Neural crest cell (in vitro differentiated cells): ENCODE measurements around the gene NINL. TPM values are rescaled to one million over a fixed set of nuclear protein-coding genes. Genes with fewer than 3 reads are reported as not detected.

Experiments
- DNase-seq: peaks from one replicate; pipeline ENCODE4 v3.0.0; 2021; ENCODE audit warnings: low read depth, mixed read lengths, low spot score
- H3K27ac Mint-ChIP-seq: one replicate; pipeline ENCODE4 v1.8.0; 2021; ENCODE audit warnings: mild to moderate bottlenecking, mixed read lengths; ENCODE audit not compliant: unreplicated experiment
- H3K27me3 Mint-ChIP-seq: 2 replicates; pipeline ENCODE4 v1.8.0; 2021; ENCODE audit warnings: low read depth, mild to moderate bottlenecking, mixed read lengths
- H3K36me3 Mint-ChIP-seq: 2 replicates; pipeline ENCODE4 v1.8.0; 2021; ENCODE audit warnings: low read depth, mild to moderate bottlenecking, mixed read lengths
- H3K4me1 Mint-ChIP-seq: 2 replicates; pipeline ENCODE4 v1.8.0; 2021; ENCODE audit warnings: mixed read lengths
- H3K4me3 Mint-ChIP-seq: one replicate; pipeline ENCODE4 v1.8.0; 2021; ENCODE audit warnings: mild to moderate bottlenecking, mixed read lengths
- H3K9me3 Mint-ChIP-seq: 2 replicates; pipeline ENCODE4 v1.8.0; 2021; ENCODE audit warnings: mixed read lengths
- CTCF ChIP-seq: fragments of 200-600 bp; sonication (generic); conservative IDR thresholded peaks from 2 replicates; pipeline ENCODE4 v1.5.0; 2021; ENCODE audit warnings: antibody characterized with exemption, mild to moderate bottlenecking
- total RNA-seq: library from RNA; stranded (reverse); gene quantifications from 2 replicates; pipeline ENCODE4 v1.2.1, GENCODE V29; 2021

NINL gene
- total RNA-seq, 1 donor from 2014 or later: 44.0 TPM

GRCh38 chr20:25624500-25624939, 39.2 kb upstream of the NINL start:
- TF ChIP-seq CTCF: no peak
- Mint-ChIP-seq H3K36me3 (peaks cover 12% of the 10 kb centered on the region), H3K4me3 (peak overlapping the region; percentile 94)

GRCh38 chr20:25623736-25624499, 38.6 kb upstream of the NINL start, which contains the start of gene NANP:
NANP (minus strand) TSS chr20:25624014; CDS start chr20:25623948, 66 bp downstream.
- no peak for TF ChIP-seq CTCF
- H3K4me1 Mint-ChIP-seq: peaks cover 27% of the 10 kb centered on the region
- H3K27ac Mint-ChIP-seq: peak within 1 kb of the TSS; percentile 98
- DNase-seq: peak; percentile 92
- H3K36me3 Mint-ChIP-seq: peaks cover 12% of the 10 kb centered on the region
- H3K9me3 Mint-ChIP-seq: peaks cover 5% of the 10 kb centered on the region
- no peaks in the 10 kb centered on the region for H3K27me3 Mint-ChIP-seq
- H3K4me3 Mint-ChIP-seq: peak within 1 kb of the TSS; percentile 94

More at GRCh38 chr20:25624500-25624939, 39.2 kb upstream of the NINL start:
- DNase-seq: no peak
- Mint-ChIP-seq H3K9me3 (peaks cover 5% of the 10 kb centered on the region), H3K27ac (peak overlapping the region; percentile 98), H3K4me1 (peaks cover 27% of the 10 kb centered on the region), H3K27me3 (no peaks in the 10 kb centered on the region)

- no peak for TF ChIP-seq CTCF
- Mint-ChIP-seq H3K27me3 (no peaks in the 10 kb centered on the region), H3K27ac (peak overlapping the region; percentile 25), H3K36me3 (peaks cover 11% of the 10 kb centered on the region), H3K9me3 (peaks cover 4% of the 10 kb centered on the region), H3K4me3 (peak overlapping the region; percentile 94), H3K4me1 (peaks cover 27% of the 10 kb centered on the region)
- DNase-seq: no peak
These were observed 37.9 kb upstream of the NINL start for GRCh38 chr20:25623225-25623735.

GRCh38 chr20:25622450-25623224, 37.3 kb upstream of the NINL start:
- Mint-ChIP-seq H3K36me3 (peaks cover 7% of the 10 kb centered on the region), H3K27me3 (no peaks in the 10 kb centered on the region), H3K9me3 (no peaks in the 10 kb centered on the region), H3K27ac (peak overlapping the region; percentile 25), H3K4me3 (peak overlapping the region; percentile 87), H3K4me1 (peaks cover 27% of the 10 kb centered on the region)
- DNase-seq: no peak
- TF ChIP-seq CTCF: no peak

GRCh38 chr20:25622049-25622448, 36.7 kb upstream of the NINL start:
- DNase-seq: no peak
- TF ChIP-seq CTCF: no peak
- H3K9me3 Mint-ChIP-seq: no peaks in the 10 kb centered on the region
- peaks cover 7% of the 10 kb centered on the region for H3K36me3 Mint-ChIP-seq
- no peak overlapping the region for H3K27ac Mint-ChIP-seq
- peaks cover 27% of the 10 kb centered on the region for H3K4me1 Mint-ChIP-seq
- H3K4me3 Mint-ChIP-seq: peak overlapping the region; percentile 87
- H3K27me3 Mint-ChIP-seq: no peaks in the 10 kb centered on the region
